H1 (cell line): ENCODE data around the gene PTGES. TPM values are rescaled to one million over a fixed set of nuclear protein-coding genes. Genes with fewer than 3 reads are reported as not detected.
"Not testable (repeated sequence)": the region's sequence is repeated elsewhere in the genome, so short reads cannot be mapped to it uniquely, and the experiment has no call there.

ENCODE experiments used
- CTCF ChIA-PET: fragments of 300-600 bp; sonication (Branson Sonifier 250); formaldehyde crosslinking; loops from one replicate; lab custom pipeline; 2021; ENCODE audit not compliant: partially characterized antibody; lab: Charles Lee
- POLR2A ChIA-PET: fragments of 300-600 bp; sonication (Branson Sonifier 250); formaldehyde crosslinking; loops from one replicate; lab custom pipeline; 2021; ENCODE audit warnings: inconsistent platforms; ENCODE audit not compliant: partially characterized antibody; lab: Charles Lee
- DNase-seq, 2 experiments: peaks; one replicate each; pipeline versions ENCODE4 v3.0.0 to v3.0.0-alpha.2; 2010 to 2022; ENCODE audit warnings: low spot score in 2 of 2, low read depth in 1 of 2, mixed read lengths in 1 of 2
- FAIRE-seq: peaks from 2 replicates; lab custom pipeline; 2011; peaks lifted over from hg19 to GRCh38; lab: Jason Lieb, UNC
- H2AFZ ChIP-seq: 2 replicates; pipeline ENCODE4 v1.8.1; 2012; ENCODE audit warnings: low read length, inconsistent platforms
- H2AK5ac ChIP-seq: 2 replicates; pipeline ENCODE4 v1.6.1; 2013; ENCODE audit warnings: low read depth, low read length
- H2BK120ac ChIP-seq: replicated peaks from 2 replicates; pipeline ENCODE3; 2013; ENCODE audit warnings: low read depth, low read length, inconsistent platforms
- H2BK12ac ChIP-seq: 2 replicates; pipeline ENCODE4 v1.6.1; 2013; ENCODE audit warnings: low read depth, low read length
- H2BK15ac ChIP-seq: 2 replicates; pipeline ENCODE4 v1.6.1; 2013; ENCODE audit warnings: low read length
- H2BK20ac ChIP-seq: 2 replicates; pipeline ENCODE4 v1.6.1; 2013; ENCODE audit warnings: low read length
- H2BK5ac ChIP-seq: 2 replicates; pipeline ENCODE4 v1.6.1; 2013; ENCODE audit warnings: low read depth, low read length
- H3K14ac ChIP-seq: 2 replicates; pipeline ENCODE4 v1.6.1; 2013; ENCODE audit warnings: inconsistent platforms; ENCODE audit not compliant: insufficient read length
- H3K18ac ChIP-seq: 2 replicates; pipeline ENCODE4 v1.6.1; 2013; ENCODE audit warnings: low read length; ENCODE audit errors: extremely low read depth
- H3K23ac ChIP-seq: 2 replicates; pipeline ENCODE4 v1.6.1; 2013; ENCODE audit warnings: inconsistent platforms; ENCODE audit not compliant: insufficient read length
- H3K23me2 ChIP-seq: 2 replicates; pipeline ENCODE4 v1.6.1; 2013; ENCODE audit warnings: low read depth, low read length
- H3K27ac ChIP-seq: 2 replicates; pipeline ENCODE4 v1.6.1; 2011; ENCODE audit warnings: low read depth, low read length, inconsistent platforms
- H3K27me3 ChIP-seq, 4 experiments: replicated peaks in 1 of 4; 1 replicate in 1 of 4; 2 replicates in 3 of 4; pipeline versions ENCODE4 v1.6.1 to v1.8.1; 2011 to 2013; ENCODE audit warnings: low read length in 3 of 4, mild to moderate bottlenecking in 3 of 4, inconsistent platforms in 2 of 4, mixed read lengths in 2 of 4, moderate library complexity in 1 of 4; ENCODE audit not compliant: control insufficient read depth in 3 of 4, insufficient read depth in 3 of 4; ENCODE audit errors: extremely low read depth in 1 of 4
- H3K36me3 ChIP-seq, 4 experiments: 2 replicates each; pipeline versions ENCODE4 v1.6.1 to v1.8.1; 2011 to 2013; ENCODE audit warnings: mild to moderate bottlenecking in 4 of 4, low read length in 3 of 4, moderate library complexity in 2 of 4, control low read depth in 1 of 4, inconsistent platforms in 1 of 4; ENCODE audit not compliant: insufficient read depth in 4 of 4, control insufficient read depth in 2 of 4
- H3K4ac ChIP-seq: replicated peaks from 2 replicates; pipeline ENCODE3; 2013; ENCODE audit warnings: low read length, low read depth, mixed read lengths, inconsistent platforms; ENCODE audit not compliant: insufficient read length
- H3K4me1 ChIP-seq, 4 experiments: replicated peaks in 1 of 4; 1 replicate in 1 of 4; 2 replicates in 3 of 4; pipeline versions ENCODE4 v1.6.1 to v1.8.1; 2011 to 2013; ENCODE audit warnings: low read length in 3 of 4, inconsistent platforms in 2 of 4, mixed read lengths in 1 of 4; ENCODE audit not compliant: insufficient read depth in 4 of 4, control insufficient read depth in 3 of 4
- H3K4me2 ChIP-seq, 2 experiments: 2 replicates each; pipeline versions ENCODE4 v1.6.1 to v1.8.1; 2011 to 2013; ENCODE audit warnings: low read depth in 2 of 2, low read length in 2 of 2, control low read depth in 1 of 2, inconsistent platforms in 1 of 2, mild to moderate bottlenecking in 1 of 2; ENCODE audit not compliant: insufficient read depth in 1 of 2
- H3K4me3 ChIP-seq, 4 experiments: fragments of 200-600, 300-600 bp in 1 of 4; sonication (generic), shearing (Covaris generic), sonication (Bioruptor Twin) in 1 of 4; 2 replicates each; pipeline versions ENCODE4 v1.5.1 to v1.8.1; 2011 to 2016; ENCODE audit warnings: low read length in 4 of 4, low read depth in 3 of 4, control low read depth in 2 of 4, inconsistent platforms in 2 of 4, mild to moderate bottlenecking in 2 of 4, mixed read lengths in 1 of 4, moderate library complexity in 1 of 4; ENCODE audit not compliant: insufficient read depth in 2 of 4; ENCODE audit errors: extremely low read depth in 1 of 4
- H3K56ac ChIP-seq: replicated peaks from 2 replicates; pipeline ENCODE3; 2013; ENCODE audit warnings: low read depth, mild to moderate bottlenecking, mixed read lengths, low read length, inconsistent platforms; ENCODE audit not compliant: insufficient read length
- H3K79me1 ChIP-seq: 2 replicates; pipeline ENCODE4 v1.6.1; 2013; ENCODE audit warnings: low read depth, low read length, control low read depth
- H3K79me2 ChIP-seq, 2 experiments: 2 replicates each; pipeline versions ENCODE4 v1.6.1 to v1.8.1; 2012 to 2013; ENCODE audit warnings: low read length in 2 of 2, mild to moderate bottlenecking in 2 of 2, inconsistent platforms in 1 of 2; ENCODE audit not compliant: insufficient read depth in 2 of 2, control insufficient read depth in 1 of 2
- H3K9ac ChIP-seq, 4 experiments: replicated peaks in 1 of 4; 1 replicate in 1 of 4; 2 replicates in 3 of 4; pipeline versions ENCODE4 v1.6.1 to v1.8.1; 2011 to 2013; ENCODE audit warnings: low read depth in 3 of 4, low read length in 3 of 4, control low read depth in 2 of 4, mild to moderate bottlenecking in 2 of 4, moderate library complexity in 2 of 4, inconsistent platforms in 1 of 4; ENCODE audit errors: extremely low read depth in 1 of 4
- H3K9me3 ChIP-seq, 2 experiments: 2 replicates each; pipeline versions ENCODE4 v1.6.1 to v1.8.1; 2012 to 2013; ENCODE audit warnings: mild to moderate bottlenecking in 2 of 2, moderate library complexity in 2 of 2, control low read depth in 1 of 2, inconsistent platforms in 1 of 2, low read depth in 1 of 2, low read length in 1 of 2, mixed read lengths in 1 of 2; ENCODE audit not compliant: insufficient read depth in 2 of 2
- H4K20me1 ChIP-seq, 2 experiments: replicated peaks in 1 of 2; 2 replicates each; pipeline versions ENCODE3 to v1.8.1; 2011 to 2013; ENCODE audit warnings: inconsistent platforms in 2 of 2, low read length in 2 of 2, mild to moderate bottlenecking in 1 of 2; ENCODE audit not compliant: insufficient read depth in 2 of 2, control insufficient read depth in 1 of 2
- H4K5ac ChIP-seq: 2 replicates; pipeline ENCODE4 v1.6.1; 2013; ENCODE audit warnings: low read length, low read depth, mixed read lengths, inconsistent platforms; ENCODE audit not compliant: insufficient read length
- H4K8ac ChIP-seq: 2 replicates; pipeline ENCODE4 v1.8.0; 2013; ENCODE audit warnings: mild to moderate bottlenecking, moderate library complexity, low read length, inconsistent platforms; ENCODE audit not compliant: insufficient read depth; ENCODE audit errors: extremely low read depth
- H4K91ac ChIP-seq: replicated peaks from 2 replicates; pipeline ENCODE3; 2013; ENCODE audit warnings: low read length, mixed read lengths, inconsistent platforms; ENCODE audit not compliant: insufficient read length
- EP300 ChIP-seq, 2 experiments: IDR thresholded peaks; 1 replicate in 1 of 2; 2 replicates in 1 of 2; pipeline ENCODE4 v1.6.1; 2011 to 2012; ENCODE audit warnings: low read depth in 2 of 2, low read length in 2 of 2, mild to moderate bottlenecking in 2 of 2, borderline replicate concordance in 1 of 2, inconsistent platforms in 1 of 2, moderate library complexity in 1 of 2
- SUZ12 ChIP-seq: fragments of 200-600 bp; sonication (generic); IDR thresholded peaks from 2 replicates; pipeline ENCODE4 v1.6.1; 2012; ENCODE audit warnings: mild to moderate bottlenecking, inconsistent platforms, low read length, moderate library complexity, mixed read lengths
- YY1 ChIP-seq: IDR thresholded peaks from 2 replicates; pipeline ENCODE4 v1.6.1; 2011; ENCODE audit warnings: low read depth, mild to moderate bottlenecking, low read length
- WGBS, 2 experiments: shearing (Covaris generic) in 1 of 2; methylation state at CpG; one replicate each; pipeline versions ENCODE4 v1.1.6 to v1.1.7; 2013 to 2015; ENCODE audit warnings: low lambda C conversion rate in 2 of 2, mixed read lengths in 2 of 2, inconsistent platforms in 1 of 2, low coverage in 1 of 2, missing lambda C conversion rate in 1 of 2; ENCODE audit not compliant: insufficient replicate concordance in 2 of 2, insufficient coverage in 1 of 2, insufficient read length in 1 of 2; ENCODE audit errors: extremely low coverage in 1 of 2, missing lambda C conversion rate in 1 of 2; 5-methylcytosine and 5-hydroxymethylcytosine counted together
- polyA plus RNA-seq, 7 experiments: library from polyadenylated mRNA; depleted of rRNA in 3 of 7; stranded (reverse) in 5 of 7; unstranded in 2 of 7; fragments of >200 nt in 5 of 7; fragments of 200-250 nt in 2 of 7; gene quantifications; 1 replicate in 5 of 7; 2 replicates in 1 of 7; 4 replicates in 1 of 7; pipeline versions ENCODE4 v1.2.1 to v1.2.3, GENCODE V29; 2011 to 2013; ENCODE audit warnings: missing spikeins in 2 of 7, mixed read lengths in 2 of 7
- total RNA-seq: library from RNA; stranded (reverse); fragmentation: NEBNext Ultra II Directional; extraction: Animal tissue kit (Norgen Biotek cat#: 25700); gene quantifications from 2 replicates; pipeline ENCODE4 v1.2.1, GENCODE V29; 2021

PTGES gene
- total and polyA plus RNA-seq, 2 of the 8 experiments (the other 6 are each of a cell fraction or from before 2014, with no cell fraction given) = 3.2 to 5.1 TPM

DNA sequence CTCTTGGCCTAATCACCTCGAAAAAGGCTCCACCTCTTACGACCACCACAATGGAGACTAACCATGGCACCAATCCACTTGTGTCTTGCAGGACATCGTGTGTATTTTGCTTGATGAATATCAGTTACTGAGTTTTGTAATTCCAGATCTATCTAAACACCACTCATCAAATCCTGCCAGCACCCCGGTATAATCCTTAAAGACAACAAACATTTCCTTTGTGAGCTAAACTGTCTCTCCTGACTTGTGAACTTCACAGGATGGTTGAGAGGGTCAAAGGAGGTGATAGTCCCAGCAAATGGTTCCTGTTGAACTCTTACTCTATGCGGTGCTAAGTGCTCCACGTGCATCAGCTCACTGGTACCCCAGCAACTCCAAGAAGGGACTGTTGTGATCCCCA is 46.1 kb upstream of the PTGES start (continued):
- no peak for TF ChIP-seq SUZ12
- TF ChIP-seq YY1 = no peak
- TF ChIP-seq EP300 (IDR thresholded peaks at IDR 0.05; ENCODE audit: borderline replicate concordance in 1 of 2, low read depth in 2 of 2, low read length in 2 of 2) = no peak

GRCh38 chr9:129796029-129796428 is 43.2 kb upstream of the PTGES start:
- H2AK5ac ChIP-seq, H2BK5ac ChIP-seq, H4K20me1 ChIP-seq, FAIRE-seq, H3K23me2 ChIP-seq, H3K4me2 ChIP-seq, H3K79me2 ChIP-seq, DNase-seq, H2BK12ac ChIP-seq, H3K4ac ChIP-seq, H2AFZ ChIP-seq, H3K18ac ChIP-seq, H2BK20ac ChIP-seq, H2BK15ac ChIP-seq, H3K56ac ChIP-seq, H3K4me3 ChIP-seq, H3K27me3 ChIP-seq, H3K27ac ChIP-seq, H3K36me3 ChIP-seq, H3K14ac ChIP-seq, H4K5ac ChIP-seq, H3K4me1 ChIP-seq, H3K9ac ChIP-seq, H4K91ac ChIP-seq, H4K8ac ChIP-seq, H3K23ac ChIP-seq, H3K79me1 ChIP-seq, H2BK120ac ChIP-seq, H3K9me3 ChIP-seq: not testable (repeated sequence)
- ChIA-PET POLR2A (interaction anchor here (0.6 kb wide), 1 partner anchor 14 kb away, joined by 6 read pairs; no protein-coding TSS in a partner anchor), CTCF (interaction anchor here (0.6 to 2.3 kb wide), 4 partner anchors 12 to 93 kb away, joined by 4 to 6 read pairs (median 5); no protein-coding TSS in a partner anchor)
- 81% methylated on average over 2 of the region's 2 CpGs; no CpG with 5 or more reads in 1 of the 2 experiments for WGBS, 2 experiments
